Stimulated activated CD8-positive, alpha-beta memory T cell treated with anti-CD3 and anti-CD28 coated beads, Interleukin-7, amount 100 ng/mL, for 1 hour (primary cell): ENCODE results near the gene S100A12.

Experiments used
- DNase-seq, 2 donors: peaks; one replicate each; pipeline ENCODE4 v3.0.0-alpha.2; 2020; ENCODE audit warnings: low read depth in 2 of 2

The S100A12 gene

DNA sequence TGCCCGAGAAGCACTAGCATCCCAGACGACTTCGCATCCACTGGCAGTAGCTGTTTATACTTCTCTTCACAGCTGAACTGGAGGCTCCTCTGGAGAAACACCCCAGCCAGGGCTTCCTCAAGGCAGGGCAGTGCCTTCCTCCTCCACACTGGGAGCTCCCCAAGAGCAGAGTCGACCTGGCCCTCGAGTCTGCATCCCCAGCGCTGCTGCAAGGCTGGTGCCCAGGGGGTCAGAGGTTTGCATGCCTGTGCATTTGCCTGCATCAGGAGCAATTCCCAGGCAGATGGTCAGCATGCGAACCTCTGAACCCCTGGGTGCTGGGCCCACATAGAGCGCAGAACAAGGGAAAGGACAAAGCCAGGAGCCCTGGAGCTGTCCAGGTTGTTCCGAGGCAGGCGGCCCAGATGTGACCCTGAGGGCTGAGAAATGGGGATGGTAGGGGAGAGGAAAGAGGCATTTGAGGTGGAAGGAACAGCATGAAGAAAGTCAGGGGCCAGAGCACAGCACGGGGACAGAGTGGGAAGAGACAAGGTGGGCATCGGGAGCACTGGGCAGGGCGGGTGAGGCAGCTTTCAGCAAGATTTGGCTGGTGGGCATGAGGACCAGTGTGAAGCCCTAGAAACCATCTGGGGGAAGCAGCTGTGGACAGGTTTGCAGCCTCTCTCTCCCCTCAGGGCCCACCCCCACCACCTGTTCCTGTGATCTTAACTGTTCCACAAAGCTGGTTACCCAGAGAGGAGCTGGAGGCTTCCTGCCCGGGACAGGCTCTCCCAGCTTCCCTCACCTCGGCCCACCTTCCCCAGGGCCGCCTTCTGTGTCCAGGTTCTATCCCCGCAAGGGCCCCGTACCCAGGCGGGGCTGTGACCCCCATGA lies 21.9 kb upstream of the S100A12 start:
- no peak for DNase-seq

DNA sequence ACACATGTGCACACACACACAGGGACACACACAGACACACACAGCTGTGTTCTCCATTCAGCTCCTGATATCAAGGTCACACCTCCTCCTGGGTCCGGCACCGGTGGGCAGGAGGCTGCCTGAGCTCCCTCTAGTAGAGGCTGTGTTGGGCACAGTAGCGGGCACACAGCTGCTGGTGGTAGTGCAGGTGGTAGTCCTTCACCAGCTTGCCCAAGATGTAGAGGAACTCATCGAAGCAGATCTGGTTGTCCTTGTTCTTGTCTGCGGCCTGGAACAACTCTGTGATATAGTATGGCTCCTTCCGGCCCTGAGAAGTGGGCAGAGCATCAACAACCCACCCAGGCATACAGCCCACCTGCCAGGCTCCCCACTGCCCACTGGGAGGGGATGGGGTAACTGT lies 21.0 kb upstream of the S100A12 start:
- DNase-seq = no peak

DNA sequence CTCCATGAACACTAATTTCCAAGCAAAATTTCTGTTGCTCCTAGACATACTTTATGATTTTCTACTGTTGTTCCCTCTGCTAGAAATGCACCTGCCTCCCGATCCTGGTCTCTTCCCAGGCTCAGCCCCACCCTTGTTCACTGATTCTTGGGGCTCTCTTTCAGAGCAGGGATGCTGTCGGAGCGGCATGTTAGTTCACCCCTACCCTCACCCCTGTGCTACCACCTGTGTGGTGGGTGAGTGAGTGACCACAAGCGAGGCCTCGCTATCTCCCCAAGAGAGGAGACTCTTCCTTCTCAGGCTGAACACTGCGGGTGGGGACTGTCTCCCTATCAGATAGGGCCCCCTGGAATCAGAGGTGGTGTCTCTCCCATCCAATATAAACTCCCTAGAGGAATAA lies 20.4 kb upstream of the S100A12 start:
- DNase-seq = no peak

DNA sequence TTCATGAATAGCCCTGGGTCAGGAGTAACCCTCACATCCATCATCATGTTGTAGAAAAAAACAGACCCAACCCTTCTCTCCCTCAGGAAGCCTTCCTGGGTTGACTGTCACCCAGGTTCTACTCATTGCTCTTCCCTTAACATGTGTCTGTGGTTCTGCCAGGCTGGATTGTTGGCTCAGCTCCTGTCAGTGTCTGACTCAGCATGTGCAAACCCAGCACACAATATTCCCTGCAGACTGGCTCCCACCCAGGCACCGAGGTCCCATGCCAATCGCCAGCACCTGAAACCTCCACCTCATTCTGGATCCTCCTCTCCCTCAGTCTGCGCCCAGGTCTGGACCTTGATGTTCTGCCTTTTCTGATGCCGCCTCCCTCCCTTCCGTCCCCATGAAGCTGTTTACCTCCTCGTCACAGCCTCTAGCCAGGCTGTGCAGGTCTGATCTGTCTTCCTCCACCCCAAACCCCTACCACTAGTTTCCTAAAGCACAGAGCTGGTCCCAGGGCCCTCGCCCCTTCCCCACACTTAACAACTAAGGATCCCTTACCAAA lies 19.8 kb upstream of the S100A12 start:
- DNase-seq = no peak

DNA sequence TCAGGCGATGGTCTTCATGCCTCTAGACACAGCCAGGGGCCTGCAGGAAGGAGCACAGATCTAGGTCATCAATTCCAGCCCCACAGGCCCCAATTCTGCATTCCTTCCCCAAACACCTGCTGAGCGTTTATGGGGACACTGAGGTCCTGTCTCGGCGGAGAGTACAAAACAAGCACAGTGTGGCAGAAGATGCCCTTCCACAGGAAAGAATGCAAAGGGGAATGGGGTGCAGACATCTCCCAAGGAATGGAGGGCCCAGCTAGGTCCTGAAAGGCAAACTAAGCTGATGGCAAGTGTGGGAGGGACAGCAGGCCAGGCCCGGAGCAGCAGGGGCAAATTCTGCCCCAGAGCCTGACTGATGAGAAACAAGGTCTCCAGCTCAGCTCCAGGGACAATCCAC lies 19.0 kb upstream of the S100A12 start:
- no peak for DNase-seq

DNA sequence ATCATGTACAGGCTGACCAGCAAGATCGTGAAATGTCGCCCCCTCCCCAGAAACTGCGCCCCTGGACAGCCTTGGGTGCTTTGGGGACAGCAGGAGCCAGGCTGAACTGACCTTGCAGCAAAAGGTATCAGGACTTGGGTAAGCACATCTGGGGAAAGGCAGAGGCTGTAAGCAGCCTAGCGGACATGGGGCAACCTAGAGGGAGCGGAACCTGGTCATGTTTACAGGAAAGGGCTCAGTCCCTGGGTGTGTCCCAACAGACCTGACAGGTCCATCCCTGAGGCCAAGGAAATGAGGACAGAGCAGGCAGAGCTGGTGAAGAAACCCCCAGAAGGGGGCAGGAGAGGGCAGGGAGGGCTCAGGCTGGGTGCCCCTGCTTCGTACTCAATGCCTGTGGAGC lies 18.5 kb upstream of the S100A12 start:
- no peak for DNase-seq

DNA sequence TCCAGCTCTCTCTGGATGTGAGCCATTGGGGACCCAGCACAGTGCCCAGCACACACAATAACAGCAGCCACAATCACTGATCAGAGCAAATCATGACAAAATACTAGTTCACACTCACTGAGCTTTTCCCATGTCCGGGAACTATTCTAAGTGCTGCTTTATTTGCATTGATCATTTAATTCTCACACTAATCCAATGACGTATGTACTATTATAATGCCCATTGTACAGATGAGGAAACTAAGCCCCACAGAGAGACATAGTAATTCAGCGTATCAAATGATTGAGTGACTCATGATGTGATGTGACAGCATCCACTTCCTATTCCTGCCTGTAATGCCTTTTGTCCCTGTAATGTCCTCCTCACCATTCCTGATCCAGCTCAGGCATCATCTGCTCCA lies 17.4 kb upstream of the S100A12 start:
- DNase-seq = no peak

DNA sequence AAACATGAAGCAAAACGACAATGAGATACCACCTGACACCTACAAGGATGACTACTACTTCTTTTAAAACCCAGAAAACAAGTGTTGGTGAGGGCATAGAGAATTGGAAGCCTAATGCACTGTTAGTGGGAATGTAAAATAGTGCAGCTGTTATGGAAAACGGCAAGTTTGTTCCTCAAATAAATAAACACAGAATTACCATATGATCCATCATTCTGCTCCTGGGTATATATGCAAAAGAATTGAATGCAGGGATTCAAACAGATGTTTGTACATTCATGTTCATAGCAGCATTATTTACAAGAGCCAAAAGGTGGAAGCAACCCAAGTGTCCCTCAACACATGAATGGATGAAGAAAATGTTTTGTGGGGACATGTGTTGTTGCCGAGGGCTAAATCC lies 16.8 kb upstream of the S100A12 start:
- no peak for DNase-seq

DNA sequence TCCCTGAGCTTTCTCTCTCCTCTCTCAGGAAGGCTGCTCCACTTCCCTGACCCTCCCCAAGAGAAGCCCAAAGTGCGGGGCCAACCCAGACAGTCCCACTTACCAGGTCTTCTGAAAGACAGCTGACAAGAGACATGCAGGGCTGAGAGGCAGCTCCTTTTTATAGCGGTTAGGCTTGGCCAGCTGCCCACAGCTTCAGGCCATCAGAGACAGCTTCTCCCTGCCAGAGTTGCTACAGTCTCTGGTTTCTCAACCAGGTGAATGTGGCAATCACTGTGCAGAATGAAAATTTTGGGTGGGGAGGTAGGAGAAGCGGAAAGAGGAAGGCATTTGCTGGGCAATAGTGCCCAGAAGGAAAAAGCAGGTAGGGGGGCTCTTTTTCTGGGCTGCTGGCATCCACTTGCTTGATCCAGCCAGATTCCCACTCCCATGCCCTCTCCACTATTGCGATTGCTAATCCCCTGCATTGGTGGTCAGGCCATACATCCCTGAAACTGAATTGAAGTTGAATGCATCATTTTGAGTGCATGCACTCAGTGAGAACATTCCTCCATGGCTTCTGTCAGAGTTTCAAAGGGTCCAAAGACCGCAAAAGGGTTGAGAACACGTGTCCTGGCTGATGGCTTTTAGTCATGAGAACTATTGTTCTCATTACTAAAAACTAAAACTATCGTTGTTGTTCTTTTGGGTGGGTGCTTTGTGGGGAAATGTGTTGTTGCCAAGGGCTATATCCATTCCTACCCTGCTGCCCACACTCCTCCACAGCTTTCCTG lies 15.7 kb upstream of the S100A12 start, which contains the start of gene S100A8:
Gene S100A8, minus strand, starts transcription at position 136 of the 773 bp plus-strand sequence. CDS start 538 bp downstream, outside the sequence.
- DNase-seq = no peak

DNA sequence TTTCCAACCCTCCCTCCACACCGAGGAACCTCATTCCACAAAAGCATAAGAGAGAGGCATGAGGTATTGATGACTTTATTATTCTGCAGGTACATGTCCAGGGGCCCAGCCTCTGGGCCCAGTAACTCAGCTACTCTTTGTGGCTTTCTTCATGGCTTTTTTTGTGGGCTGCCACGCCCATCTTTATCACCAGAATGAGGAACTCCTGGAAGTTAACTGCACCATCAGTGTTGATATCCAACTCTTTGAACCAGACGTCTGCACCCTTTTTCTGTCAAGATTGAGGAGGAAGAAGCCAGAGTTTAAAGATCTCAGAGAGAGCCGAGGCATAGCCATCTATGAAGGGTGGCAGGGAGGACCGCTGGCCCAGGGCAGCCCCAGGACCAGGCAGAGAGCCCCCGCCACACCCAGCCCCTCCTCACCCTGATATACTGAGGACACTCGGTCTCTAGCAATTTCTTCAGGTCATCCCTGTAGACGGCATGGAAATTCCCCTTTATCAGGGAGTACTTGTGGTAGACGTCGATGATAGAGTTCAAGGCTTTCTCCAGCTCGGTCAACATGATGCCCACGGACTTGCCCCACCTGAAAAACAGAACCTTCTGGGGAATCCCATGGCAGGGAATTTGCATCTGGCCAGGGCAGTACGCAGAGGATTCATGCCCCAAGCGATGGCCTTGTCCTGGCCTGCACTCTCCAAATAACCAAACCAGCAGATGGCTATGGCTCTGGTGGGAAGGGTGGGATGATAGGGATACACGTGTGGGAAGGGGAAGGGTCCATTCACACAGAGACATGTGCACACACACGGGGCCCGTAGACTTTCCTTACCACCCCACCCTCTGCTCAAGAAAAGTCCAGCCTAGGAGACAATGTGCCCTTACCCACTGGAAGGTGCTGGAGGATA lies 14.8 kb upstream of the S100A12 start:
- DNase-seq = no peak

DNA sequence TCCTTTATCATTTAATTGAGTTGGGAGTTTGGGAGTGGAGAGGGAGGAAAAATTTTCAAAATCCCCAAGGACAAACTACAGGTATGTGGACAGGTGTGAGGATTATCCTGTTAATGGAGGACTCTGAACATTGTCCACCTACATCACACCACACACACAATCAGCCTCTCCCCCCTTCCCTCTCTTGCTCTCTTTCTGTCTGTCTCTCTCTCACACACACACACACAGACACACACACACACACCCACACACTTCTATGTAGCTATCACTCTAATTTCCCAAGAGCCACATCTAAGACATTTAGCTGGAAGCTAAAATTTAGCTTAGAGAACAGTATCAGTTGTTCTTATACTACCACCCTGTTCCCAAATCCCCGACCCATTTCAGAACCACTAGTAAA lies 14.0 kb upstream of the S100A12 start:
- DNase-seq = no peak

DNA sequence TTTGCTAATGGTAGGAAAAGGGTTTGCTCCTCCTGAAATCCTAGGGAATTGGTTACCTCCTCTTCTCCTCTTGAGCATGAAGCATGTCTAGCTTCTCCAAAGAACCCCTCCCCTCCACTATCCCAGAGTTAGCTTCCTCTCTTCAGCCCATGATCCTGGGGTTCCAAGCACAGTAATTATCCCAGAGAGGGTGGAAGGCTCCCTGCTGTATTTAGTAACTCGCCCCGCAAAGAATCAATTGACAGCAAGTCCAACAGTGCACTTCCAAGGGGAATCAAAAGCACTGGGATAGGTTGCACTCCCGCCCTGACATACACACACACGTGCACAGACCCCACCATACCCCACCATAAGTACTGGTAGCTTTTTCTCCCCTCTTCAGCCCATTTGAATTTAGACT lies 12.4 kb upstream of the S100A12 start:
- DNase-seq = no peak

DNA sequence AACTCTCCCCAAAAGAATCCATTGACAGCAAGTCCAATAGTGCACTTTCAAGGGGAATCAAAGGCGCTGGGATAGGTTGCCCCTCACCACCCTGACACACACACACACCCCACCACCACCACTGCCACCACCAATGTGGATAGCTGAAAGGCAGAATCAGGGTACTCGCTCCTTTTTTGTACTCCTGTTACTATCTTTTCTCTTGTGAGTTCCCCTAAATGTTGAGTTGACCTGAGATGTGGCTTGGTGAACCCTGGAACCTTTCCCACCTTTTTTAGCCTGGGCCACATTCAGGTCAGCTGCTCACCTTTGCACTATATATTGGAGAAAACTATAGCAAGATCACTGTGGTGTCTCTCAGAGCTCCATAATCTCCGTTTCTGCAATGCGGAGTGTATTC lies 11.6 kb upstream of the S100A12 start:
- no peak for DNase-seq

DNA sequence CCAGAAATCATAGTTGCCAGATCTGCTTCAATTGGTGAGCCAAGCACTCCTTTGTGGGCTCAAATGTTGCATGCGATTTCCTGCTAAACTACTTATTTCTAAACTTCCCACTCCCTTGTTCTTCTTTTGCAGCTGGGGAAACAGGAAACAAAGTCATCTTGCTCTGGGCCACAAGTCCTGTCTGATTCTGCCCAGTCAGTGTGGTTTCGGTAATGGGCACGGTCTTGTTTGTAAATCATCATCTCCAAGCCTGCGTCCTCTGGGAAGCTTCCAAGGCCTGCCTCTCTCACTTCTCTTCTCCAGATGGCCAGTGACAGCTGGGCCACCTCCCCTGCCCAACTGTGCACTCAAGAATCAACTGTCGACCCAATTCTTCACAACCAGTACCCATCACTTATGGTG lies 11.1 kb upstream of the S100A12 start:
- no peak for DNase-seq

DNA sequence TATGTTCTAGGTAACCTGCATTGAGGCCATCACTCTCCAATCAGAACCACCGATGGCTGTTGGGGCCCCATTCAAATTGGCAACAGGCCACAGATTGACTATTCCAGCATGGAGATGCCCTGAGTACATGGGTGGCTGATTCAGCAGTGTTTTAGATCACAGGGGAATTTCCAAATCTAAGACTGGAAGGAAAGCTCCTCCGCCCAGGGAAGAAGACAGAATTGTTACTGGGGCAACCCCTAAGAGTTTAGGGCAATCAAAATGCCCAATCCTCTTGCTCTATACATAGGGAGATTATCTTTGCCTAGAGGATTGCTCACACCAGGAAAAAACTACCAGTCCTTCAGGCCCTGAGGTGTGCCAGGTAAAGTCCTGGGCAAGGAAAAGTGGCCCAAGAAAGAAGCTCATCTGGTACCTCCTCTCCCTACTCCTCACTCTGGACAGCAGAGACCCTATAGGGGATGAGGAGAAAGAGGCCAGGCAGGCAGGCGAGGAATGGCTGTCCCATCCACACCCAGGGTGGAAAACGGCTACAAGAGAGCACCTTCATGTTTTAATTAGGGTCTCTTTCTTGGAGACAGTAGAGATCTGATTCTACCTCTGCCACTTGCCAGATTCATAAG lies 9.6 kb upstream of the S100A12 start:
- DNase-seq = no peak

DNA sequence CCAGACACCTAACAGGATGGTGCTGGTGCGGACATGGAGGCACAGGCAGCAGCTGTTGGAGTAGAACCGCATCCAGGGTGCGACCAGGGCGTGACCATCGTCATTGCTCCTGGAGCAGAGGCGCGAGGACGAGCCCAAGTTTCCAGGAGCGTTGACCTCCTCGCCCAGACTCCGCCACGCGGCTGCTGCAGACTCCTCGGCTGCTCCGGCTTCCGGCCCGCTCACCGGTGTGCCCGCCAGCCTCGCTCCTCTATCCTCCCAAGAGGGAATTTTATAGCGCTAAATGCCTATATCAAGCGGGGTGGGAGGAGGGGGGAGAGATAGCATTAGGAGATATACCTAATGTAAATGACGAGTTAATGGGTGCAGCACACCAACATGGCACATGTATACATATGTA lies 5.3 kb upstream of the S100A12 start:
- DNase-seq = no peak

DNA sequence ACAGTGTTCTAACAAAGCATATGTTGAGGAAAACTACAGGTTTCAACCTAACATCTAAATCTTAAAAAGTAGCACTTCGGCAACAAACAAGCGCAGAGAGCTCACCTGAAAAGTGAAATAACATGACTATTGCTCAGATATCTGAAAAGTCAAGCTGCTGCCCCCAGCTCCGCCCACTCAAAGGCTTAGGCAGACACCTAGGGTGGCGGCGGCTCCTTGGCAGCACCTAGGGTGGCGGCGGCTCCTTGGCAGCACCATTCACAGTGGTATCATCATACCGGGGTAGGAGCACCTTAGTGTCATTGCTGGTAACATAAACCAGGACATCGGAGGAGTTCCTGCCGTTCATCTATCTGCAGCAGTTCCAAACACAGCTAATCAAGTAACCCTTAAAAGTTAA lies 4.2 kb upstream of the S100A12 start:
- DNase-seq = no peak

DNA sequence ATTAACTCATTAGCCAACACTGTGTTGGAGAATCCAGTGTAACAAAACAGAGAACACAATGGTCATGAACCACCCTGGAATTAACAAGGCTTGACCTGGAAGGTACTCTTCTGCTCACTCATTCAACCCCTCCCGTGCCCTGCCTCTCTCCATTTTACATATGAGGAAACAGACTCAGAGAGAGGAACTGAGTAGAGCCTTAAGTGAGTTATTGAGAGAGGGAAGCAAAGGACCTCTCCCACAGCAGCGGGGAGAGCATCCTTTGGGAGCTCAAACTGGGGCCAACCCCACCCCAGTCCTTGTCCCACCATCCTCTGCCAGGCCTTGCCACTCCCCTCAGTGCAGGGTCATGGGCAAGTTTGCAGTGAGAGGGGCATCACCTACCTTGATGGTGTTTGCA lies 1.4 kb downstream of the S100A12 start:
- DNase-seq = no peak

DNA sequence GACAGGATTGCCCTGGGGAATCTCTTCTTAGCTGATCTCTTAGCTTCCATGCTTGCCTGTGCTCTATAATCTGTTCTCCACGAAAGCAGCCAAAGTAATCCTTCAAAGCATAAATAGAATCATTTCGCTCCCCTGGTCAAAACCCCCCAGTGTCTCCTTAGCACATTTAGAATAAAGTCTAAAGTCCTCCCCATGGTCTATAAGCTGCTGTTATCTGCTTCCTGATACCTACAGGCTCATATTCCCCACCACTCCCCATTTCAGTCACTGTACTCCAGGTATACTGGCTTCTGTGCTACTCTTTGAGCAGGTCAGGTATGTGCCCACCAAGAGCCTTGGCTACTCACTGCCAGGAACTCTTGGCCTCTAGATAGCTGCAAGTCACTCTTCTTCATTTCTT lies 2.9 kb downstream of the S100A12 start:
- DNase-seq = no peak

DNA sequence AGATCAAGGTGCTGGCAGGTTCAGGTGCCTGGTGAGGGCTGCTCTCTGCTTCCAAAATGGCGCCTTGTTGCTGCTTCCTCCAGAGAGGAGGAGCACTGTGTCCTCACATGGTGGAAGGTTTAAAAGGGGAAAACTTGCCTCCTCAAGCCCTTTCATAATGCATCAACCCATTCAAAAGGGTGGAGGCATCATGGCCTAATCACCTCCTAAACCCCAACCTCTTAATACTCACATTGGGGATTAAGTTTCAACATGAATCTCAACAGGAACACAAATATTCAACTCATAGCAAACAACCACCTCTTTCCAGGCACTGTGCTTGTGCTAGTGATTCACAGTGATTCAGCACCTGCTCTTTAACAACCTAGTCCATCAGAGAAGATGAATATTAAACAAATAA lies 4.2 kb downstream of the S100A12 start:
- no peak for DNase-seq

DNA sequence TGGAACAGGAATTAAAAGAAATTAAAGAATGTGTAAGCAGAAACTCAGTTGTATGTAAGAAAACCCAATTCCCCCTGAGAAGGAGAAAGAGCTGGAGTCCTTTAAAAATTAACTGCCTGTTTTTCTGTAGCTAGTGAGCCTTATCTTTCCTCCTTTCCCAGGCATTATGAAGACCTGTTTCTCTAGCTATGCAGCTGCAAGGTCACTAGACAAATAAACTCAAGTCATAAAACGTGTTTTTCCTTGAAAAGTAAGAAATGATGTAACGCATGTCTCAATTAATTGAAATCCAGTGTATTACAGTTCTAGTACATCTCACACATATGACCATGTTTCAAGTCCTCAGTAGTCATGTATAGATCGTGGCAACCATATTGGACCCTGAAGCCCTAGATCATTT lies 5.3 kb downstream of the S100A12 start:
- DNase-seq = no peak
